Spleen (tissue), 11 donors: ENCODE data around the gene NHERF2. TPM values are rescaled to one million over a fixed set of nuclear protein-coding genes. Genes with fewer than 3 reads are reported as not detected.

Experiments used
- DNase-seq: peaks from one replicate; pipeline ENCODE4 v3.0.0-alpha.2; 2020
- H3K27ac ChIP-seq, 8 donors: fragments of 200-600 bp; sonication (generic) in 7 of 8; 1 replicate in 4 of 8; 2 replicates in 4 of 8; pipeline versions ENCODE4 v1.5.0 to v1.8.0; 2016 to 2021; ENCODE audit warnings: inconsistent platforms in 4 of 8, mild to moderate bottlenecking in 4 of 8, moderate library complexity in 1 of 8
- H3K27me3 ChIP-seq, 7 donors: fragments of 200-600 bp; sonication (generic) in 6 of 7; replicated peaks in 1 of 7; 1 replicate in 4 of 7; 2 replicates in 3 of 7; pipeline versions ENCODE4 v1.5.0 to v1.8.0; 2016 to 2021; ENCODE audit warnings: inconsistent platforms in 3 of 7, mild to moderate bottlenecking in 1 of 7
- H3K36me3 ChIP-seq, 6 donors: fragments of 200-600 bp; sonication (generic) in 5 of 6; 1 replicate in 4 of 6; 2 replicates in 2 of 6; pipeline versions ENCODE4 v1.5.0 to v1.8.0; 2016 to 2021; ENCODE audit warnings: inconsistent platforms in 2 of 6
- H3K4me1 ChIP-seq, 6 donors: fragments of 200-600 bp; sonication (generic) in 5 of 6; 1 replicate in 3 of 6; 2 replicates in 3 of 6; pipeline versions ENCODE4 v1.5.0 to v1.8.0; 2016 to 2021; ENCODE audit warnings: inconsistent platforms in 3 of 6
- H3K4me3 ChIP-seq, 8 donors: fragments of 200-600 bp; sonication (generic) in 7 of 8; 1 replicate in 4 of 8; 2 replicates in 4 of 8; pipeline versions ENCODE4 v1.5.0 to v1.8.0; 2016 to 2021; ENCODE audit warnings: inconsistent platforms in 4 of 8, mild to moderate bottlenecking in 4 of 8, moderate library complexity in 2 of 8
- H3K9me3 ChIP-seq, 8 donors: fragments of 200-600 bp; sonication (generic) in 7 of 8; 1 replicate in 4 of 8; 2 replicates in 4 of 8; pipeline versions ENCODE4 v1.5.0 to v1.8.0; 2016 to 2021; ENCODE audit warnings: inconsistent platforms in 4 of 8
- POLR2A ChIP-seq, 3 donors: fragments of 450-650 bp; IDR thresholded peaks; one replicate each; pipeline ENCODE4 v1.5.1; 2017; ENCODE audit warnings: antibody characterized with exemption in 3 of 3, mild to moderate bottlenecking in 1 of 3
- POLR2AphosphoS5 ChIP-seq, 3 donors: sonication (generic); formaldehyde crosslinking; IDR thresholded peaks; one replicate each; pipeline ENCODE4 v1.5.1; 2017; ENCODE audit warnings: antibody characterized with exemption in 3 of 3
- WGBS, 5 donors: extraction: QIAGEN DNeasy Blood & Tissue Kit in 3 of 5; methylation state at CpG; one replicate each; pipeline versions ENCODE4 v1.1.5 to v1.1.7; 2013 to 2018; 5-methylcytosine and 5-hydroxymethylcytosine counted together
- intact Hi-C: fragments of 100-400 bp; cut with DNase I; formaldehyde crosslinking; loops from one replicate; pipeline ENCODE4 v1.15.0; 2023; ENCODE audit warnings: low total_unique reads
- polyA plus RNA-seq, 3 donors: library from polyadenylated mRNA; stranded (reverse); fragments of 200-250 nt; gene quantifications; one replicate each; pipeline ENCODE4 v1.2.1, GENCODE V29; 2013
- total RNA-seq, 7 donors: library from RNA; depleted of rRNA in 3 of 7; stranded (reverse); fragments of >200 nt in 3 of 7; fragmentation: NEBNext Ultra II Directional in 4 of 7; extraction: Animal tissue kit (Norgen Biotek cat#: 25700) in 4 of 7; gene quantifications; one replicate each; pipeline versions ENCODE4 v1.1.0 to v1.2.1, GENCODE V29; 2016 to 2021
- TF ChIP-seq, protein P1 (sequence below), 11 experiments: fragments of 200-600 bp in 7 of 11; fragments of 450-650 bp in 4 of 11; sonication (generic) in 4 of 11; IDR thresholded peaks in 8 of 11; conservative IDR thresholded peaks in 3 of 11; 1 replicate in 7 of 11; 2 replicates in 4 of 11; pipeline versions ENCODE4 v1.4.0 to v1.8.0; 2016 to 2021; ENCODE audit warnings: antibody characterized with exemption in 11 of 11, inconsistent platforms in 4 of 11, mild to moderate bottlenecking in 1 of 11
- donor health status: healthy with polysubstance abuse.
- donor health status: DM: no; HTN: no; CAD: no; lungs with moderate emphysema.
- donor health status: DM: no; HTN: no; CAD: no.
- donor health status: Bipolar disorder and iron deficiency.
- donor health status: healthy.
- donor health status: DM: no; HTN: no; CAD: no.
- donor health status: DM: yes; HTN: yes; CAD: no.

Gene NHERF2
- total and polyA plus RNA-seq, 10 donors, result 62.4 to 218 (median 112) TPM

GRCh38 chr16:2040787-2041522 is 14.3 kb downstream of the NHERF2 start:
- DNase-seq, result no peak
- Histone ChIP-seq H3K27me3 (peaks cover 0 to 1% (median 0%) of the 10 kb centered on the region in 7 donors), H3K27ac (peak overlapping the region in 5 of 8 donors; percentile 75 to 85 (median 79)), H3K4me3 (no peak overlapping the region), H3K4me1 (peaks cover 49 to 100% (median 80%) of the 10 kb centered on the region in 6 donors), H3K9me3 (no peaks in the 10 kb centered on the region), H3K36me3 (peaks cover 0 to 44% (median 4%) of the 10 kb centered on the region in 6 donors)
- intact Hi-C loops, result no loop called here
- 78 to 85% (median 82%) methylated on average over 16 to 20 of the region's 20 CpGs for WGBS, 5 donors
- TF ChIP-seq, protein P1, sequence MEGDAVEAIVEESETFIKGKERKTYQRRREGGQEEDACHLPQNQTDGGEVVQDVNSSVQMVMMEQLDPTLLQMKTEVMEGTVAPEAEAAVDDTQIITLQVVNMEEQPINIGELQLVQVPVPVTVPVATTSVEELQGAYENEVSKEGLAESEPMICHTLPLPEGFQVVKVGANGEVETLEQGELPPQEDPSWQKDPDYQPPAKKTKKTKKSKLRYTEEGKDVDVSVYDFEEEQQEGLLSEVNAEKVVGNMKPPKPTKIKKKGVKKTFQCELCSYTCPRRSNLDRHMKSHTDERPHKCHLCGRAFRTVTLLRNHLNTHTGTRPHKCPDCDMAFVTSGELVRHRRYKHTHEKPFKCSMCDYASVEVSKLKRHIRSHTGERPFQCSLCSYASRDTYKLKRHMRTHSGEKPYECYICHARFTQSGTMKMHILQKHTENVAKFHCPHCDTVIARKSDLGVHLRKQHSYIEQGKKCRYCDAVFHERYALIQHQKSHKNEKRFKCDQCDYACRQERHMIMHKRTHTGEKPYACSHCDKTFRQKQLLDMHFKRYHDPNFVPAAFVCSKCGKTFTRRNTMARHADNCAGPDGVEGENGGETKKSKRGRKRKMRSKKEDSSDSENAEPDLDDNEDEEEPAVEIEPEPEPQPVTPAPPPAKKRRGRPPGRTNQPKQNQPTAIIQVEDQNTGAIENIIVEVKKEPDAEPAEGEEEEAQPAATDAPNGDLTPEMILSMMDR (IDR thresholded peaks at IDR 0.05 in 8 of 11, conservative IDR thresholded peaks at IDR 0.05 in 3 of 11), result no peak
- peak; percentile 26 to 67 (median 54) for TF ChIP-seq POLR2AphosphoS5 (IDR thresholded peaks at IDR 0.05)

DNA sequence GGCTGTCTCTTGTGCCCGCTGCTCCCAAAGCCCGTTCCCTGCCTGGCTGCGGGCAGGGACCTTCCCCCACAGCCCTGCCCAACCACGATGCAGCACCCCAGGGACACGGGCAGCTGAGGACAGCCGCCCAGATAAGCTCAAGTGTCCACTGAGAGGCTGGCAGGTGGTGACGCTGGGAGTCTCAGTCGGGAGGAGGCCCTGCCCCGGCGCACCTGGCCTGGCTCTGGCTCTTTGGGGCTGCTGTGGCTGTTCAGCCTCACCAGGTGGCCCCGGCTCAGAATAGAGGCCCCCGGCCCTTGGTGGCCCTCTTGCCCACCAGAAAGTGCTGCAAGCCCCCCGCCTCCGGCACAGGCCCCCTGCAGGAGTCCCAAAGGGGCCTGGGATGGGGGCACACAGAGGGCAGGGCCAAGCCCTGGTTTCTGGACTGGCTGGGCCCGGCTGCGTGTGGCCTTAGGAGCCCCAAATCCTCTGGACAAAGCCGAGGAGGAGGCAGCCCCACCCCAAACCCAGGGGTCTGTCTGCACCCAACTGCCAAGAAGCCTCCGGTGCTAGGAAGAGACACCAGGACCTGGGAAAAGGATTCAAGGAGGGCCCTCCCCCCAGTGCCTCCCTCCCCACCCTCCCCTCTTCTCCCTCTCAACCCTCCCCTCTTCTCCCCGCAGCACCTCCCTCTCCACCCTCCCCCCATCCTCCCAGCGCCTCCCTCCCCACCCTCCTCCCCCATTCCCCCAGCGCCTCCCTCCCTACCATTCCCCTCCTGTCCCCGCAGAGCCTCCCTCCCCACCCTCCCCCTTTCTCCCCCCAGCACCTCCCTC is 15.7 kb downstream of the NHERF2 start:
- Histone ChIP-seq H3K4me3 (no peak overlapping the region), H3K36me3 (peaks cover 0 to 31% (median 0%) of the 10 kb centered on the region in 6 donors), H3K4me1 (peaks cover 50 to 100% (median 87%) of the 10 kb centered on the region in 6 donors), H3K27ac (peak overlapping the region in 6 of 8 donors; percentile 8 to 85 (median 65)), H3K27me3 (no peaks in the 10 kb centered on the region), H3K9me3 (no peaks in the 10 kb centered on the region)
- intact Hi-C loops, result no loop called here
- WGBS, 5 donors, result 61 to 81% (median 73%) methylated on average over 9 to 22 of the region's 22 CpGs
- no peak for DNase-seq
- peak in 2 of 3 donors; percentile 43 to 56 for TF ChIP-seq POLR2AphosphoS5 (IDR thresholded peaks at IDR 0.05)
- no peak for TF ChIP-seq POLR2A (IDR thresholded peaks at IDR 0.05)

- Histone ChIP-seq H3K4me1 (peaks cover 50 to 95% (median 85%) of the 10 kb centered on the region in 6 donors), H3K9me3 (no peaks in the 10 kb centered on the region), H3K36me3 (peaks cover 0 to 23% (median 0%) of the 10 kb centered on the region in 6 donors), H3K27ac (peak overlapping the region in 7 of 8 donors; percentile 33 to 81 (median 64)), H3K4me3 (peak overlapping the region in 1 of 8 donors; percentile 30), H3K27me3 (no peaks in the 10 kb centered on the region)
- intact Hi-C loops, result no loop called here
- 62 to 84% (median 74%) methylated on average over 9 to 11 of the region's 11 CpGs for WGBS, 5 donors
- no peak for DNase-seq
- TF ChIP-seq POLR2AphosphoS5 (IDR thresholded peaks at IDR 0.05), result no peak
- TF ChIP-seq, protein P1 (IDR thresholded peaks at IDR 0.05 in 8 of 11, conservative IDR thresholded peaks at IDR 0.05 in 3 of 11), result no peak
- TF ChIP-seq POLR2A (IDR thresholded peaks at IDR 0.05), result no peak
These were observed 16.4 kb downstream of the NHERF2 start for GRCh38 chr16:2042986-2043666.

GRCh38 chr16:2043667-2044451 is 17.2 kb downstream of the NHERF2 start:
- intact Hi-C loops, result no loop called here

More at GRCh38 chr16:2043667-2044451, 17.2 kb downstream of the NHERF2 start:
- Histone ChIP-seq H3K4me1 (peaks cover 56 to 95% (median 85%) of the 10 kb centered on the region in 6 donors), H3K4me3 (peak overlapping the region in 1 of 8 donors; percentile 30), H3K27me3 (no peaks in the 10 kb centered on the region), H3K36me3 (peaks cover 0 to 23% (median 0%) of the 10 kb centered on the region in 6 donors), H3K27ac (peak overlapping the region; percentile 33 to 81 (median 64)), H3K9me3 (no peaks in the 10 kb centered on the region)
- no peak for DNase-seq
- 27 to 44% (median 35%) methylated on average over 18 to 26 of the region's 26 CpGs for WGBS, 5 donors
- TF ChIP-seq, protein P1 (IDR thresholded peaks at IDR 0.05 in 8 of 11, conservative IDR thresholded peaks at IDR 0.05 in 3 of 11), result no peak
- no peak for TF ChIP-seq POLR2A (IDR thresholded peaks at IDR 0.05)
- TF ChIP-seq POLR2AphosphoS5 (IDR thresholded peaks at IDR 0.05), result peak; percentile 64 to 76 (median 75)
